Mammary epithelial cell (primary cell): ENCODE results near the gene CASR.

ENCODE experiments used
- EZH2 ChIP-seq: IDR thresholded peaks from 2 replicates; pipeline ENCODE4 v1.6.1; 2012; ENCODE audit warnings: low read length, inconsistent platforms, borderline replicate concordance
- TF ChIP-seq, protein P1 (sequence below), 2 donors: IDR thresholded peaks in 1 of 2; conservative IDR thresholded peaks in 1 of 2; 2 replicates each; pipeline ENCODE4 v1.5.1; 2011 to 2012; ENCODE audit warnings: inconsistent platforms in 2 of 2, low read length in 2 of 2, mild to moderate bottlenecking in 2 of 2, control low read depth in 1 of 2, low read depth in 1 of 2; ENCODE audit not compliant: insufficient read depth in 1 of 2; ENCODE audit errors: extremely low read depth in 1 of 2

DNA sequence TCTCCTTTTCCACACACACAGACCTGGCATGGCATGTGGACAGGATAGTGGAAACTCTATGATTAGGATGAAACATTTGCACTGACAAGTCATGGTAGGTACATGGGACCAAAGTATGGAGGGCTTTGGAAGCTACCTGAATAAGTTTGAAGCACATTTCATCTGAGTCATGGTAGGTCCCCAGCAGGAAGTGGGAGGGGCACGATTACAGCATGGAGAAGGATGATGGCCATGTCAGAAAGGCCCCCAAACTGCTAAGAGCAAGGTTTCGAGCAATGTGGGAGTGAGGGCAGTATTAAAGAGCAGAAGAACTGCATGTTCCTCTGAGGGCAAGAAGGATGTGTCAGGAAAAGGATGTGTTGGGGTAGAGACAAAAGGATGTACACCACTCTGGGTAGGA lies 90.0 kb downstream of the CASR start:
- TF ChIP-seq, protein P1, sequence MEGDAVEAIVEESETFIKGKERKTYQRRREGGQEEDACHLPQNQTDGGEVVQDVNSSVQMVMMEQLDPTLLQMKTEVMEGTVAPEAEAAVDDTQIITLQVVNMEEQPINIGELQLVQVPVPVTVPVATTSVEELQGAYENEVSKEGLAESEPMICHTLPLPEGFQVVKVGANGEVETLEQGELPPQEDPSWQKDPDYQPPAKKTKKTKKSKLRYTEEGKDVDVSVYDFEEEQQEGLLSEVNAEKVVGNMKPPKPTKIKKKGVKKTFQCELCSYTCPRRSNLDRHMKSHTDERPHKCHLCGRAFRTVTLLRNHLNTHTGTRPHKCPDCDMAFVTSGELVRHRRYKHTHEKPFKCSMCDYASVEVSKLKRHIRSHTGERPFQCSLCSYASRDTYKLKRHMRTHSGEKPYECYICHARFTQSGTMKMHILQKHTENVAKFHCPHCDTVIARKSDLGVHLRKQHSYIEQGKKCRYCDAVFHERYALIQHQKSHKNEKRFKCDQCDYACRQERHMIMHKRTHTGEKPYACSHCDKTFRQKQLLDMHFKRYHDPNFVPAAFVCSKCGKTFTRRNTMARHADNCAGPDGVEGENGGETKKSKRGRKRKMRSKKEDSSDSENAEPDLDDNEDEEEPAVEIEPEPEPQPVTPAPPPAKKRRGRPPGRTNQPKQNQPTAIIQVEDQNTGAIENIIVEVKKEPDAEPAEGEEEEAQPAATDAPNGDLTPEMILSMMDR (conservative IDR thresholded peaks at IDR 0.05 in 1 of 2, IDR thresholded peaks at IDR 0.05 in 1 of 2; ENCODE audit: extremely low read depth in 1 of 2, insufficient read depth in 1 of 2, low read depth in 1 of 2, low read length in 2 of 2), result no peak
- no peak for TF ChIP-seq EZH2
